ENCODE results near the gene SS18L1. TPM values are rescaled to one million over a fixed set of nuclear protein-coding genes. Genes with fewer than 3 reads are reported as not detected.

Gene SS18L1
- total RNA-seq, 1 experiment from 2014 or later, result 28.1 TPM

DNA sequence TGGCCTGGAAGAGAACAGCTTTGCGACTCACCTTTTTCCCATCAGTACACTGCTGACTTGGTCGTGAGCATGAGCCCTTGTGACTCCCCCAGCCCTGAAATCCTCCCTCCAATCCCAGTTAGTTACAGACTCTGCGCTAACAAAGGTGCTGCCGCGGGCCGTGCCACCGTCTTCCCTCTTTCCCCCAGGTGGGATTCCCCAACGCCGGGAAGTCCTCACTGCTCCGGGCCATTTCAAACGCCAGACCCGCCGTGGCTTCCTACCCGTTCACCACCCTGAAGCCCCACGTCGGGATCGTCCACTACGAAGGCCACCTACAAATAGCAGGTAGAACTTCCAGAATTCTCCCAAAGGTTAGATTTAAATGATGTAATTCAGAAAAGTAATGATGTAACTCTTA lies 55.4 kb downstream of the SS18L1 start:
- no peaks in the 10 kb centered on the region for H3K4me1 ChIP-seq (ENCODE audit: control insufficient read depth in 1 of 2, insufficient read depth in 2 of 2, low read length in 2 of 2)
- DNase-seq (ENCODE audit: low read depth, low spot score) (no peak), ATAC-seq (no peak)
- no peak overlapping the region for H3K4me2 ChIP-seq (ENCODE audit: low read length)
- ChIA-PET POLR2A (interaction anchor here (0.6 kb wide), 1 partner anchor 307 kb away, joined by 6 read pairs; no protein-coding TSS in a partner anchor), RAD21 (ENCODE audit: low non-redundant PET in 1 of 2, low total read pairs in 2 of 2, uncharacterized antibody in 2 of 2, unreplicated experiment in 2 of 2) (no interaction called here), CTCF (interaction anchor here (1.0 kb wide), 1 partner anchor 103 kb away, joined by 3 read pairs; the partner anchor contains the start of gene ADRM1)
- H3K9me2 ChIP-seq (ENCODE audit: insufficient read depth), result no peaks in the 10 kb centered on the region
- H2AFZ ChIP-seq (ENCODE audit: low read depth, low read length, poor library complexity, severe bottlenecking), result no peak overlapping the region
- peaks cover 29 to 31% of the 10 kb centered on the region in 2 experiments; a peak in 3 of 4 replicates for H3K36me3 ChIP-seq (ENCODE audit: control insufficient read depth in 1 of 2, insufficient read depth in 2 of 2, low read length in 2 of 2)
- no peak overlapping the region for H3K9ac ChIP-seq (ENCODE audit: low read length)
- TF ChIP-seq, protein P1, sequence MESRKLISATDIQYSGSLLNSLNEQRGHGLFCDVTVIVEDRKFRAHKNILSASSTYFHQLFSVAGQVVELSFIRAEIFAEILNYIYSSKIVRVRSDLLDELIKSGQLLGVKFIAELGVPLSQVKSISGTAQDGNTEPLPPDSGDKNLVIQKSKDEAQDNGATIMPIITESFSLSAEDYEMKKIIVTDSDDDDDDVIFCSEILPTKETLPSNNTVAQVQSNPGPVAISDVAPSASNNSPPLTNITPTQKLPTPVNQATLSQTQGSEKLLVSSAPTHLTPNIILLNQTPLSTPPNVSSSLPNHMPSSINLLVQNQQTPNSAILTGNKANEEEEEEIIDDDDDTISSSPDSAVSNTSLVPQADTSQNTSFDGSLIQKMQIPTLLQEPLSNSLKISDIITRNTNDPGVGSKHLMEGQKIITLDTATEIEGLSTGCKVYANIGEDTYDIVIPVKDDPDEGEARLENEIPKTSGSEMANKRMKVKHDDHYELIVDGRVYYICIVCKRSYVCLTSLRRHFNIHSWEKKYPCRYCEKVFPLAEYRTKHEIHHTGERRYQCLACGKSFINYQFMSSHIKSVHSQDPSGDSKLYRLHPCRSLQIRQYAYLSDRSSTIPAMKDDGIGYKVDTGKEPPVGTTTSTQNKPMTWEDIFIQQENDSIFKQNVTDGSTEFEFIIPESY (IDR thresholded peaks at IDR 0.05; ENCODE audit: extremely low read depth, insufficient replicate concordance, low read length), result no peak
- TF ChIP-seq YY1 (IDR thresholded peaks at IDR 0.05; ENCODE audit: extremely low read depth, insufficient replicate concordance, low read depth, low read length) (no peak), CEBPB (IDR thresholded peaks at IDR 0.05; ENCODE audit: low read depth) (no peak), JUND (IDR thresholded peaks at IDR 0.05) (no peak), EZH2phosphoT487 (IDR thresholded peaks at IDR 0.05; ENCODE audit: borderline replicate concordance) (no peak), ZNF274 (IDR thresholded peaks at IDR 0.05; ENCODE audit: low read depth, low read length) (no peak), RAD21 (IDR thresholded peaks at IDR 0.05; ENCODE audit: low read depth) (no peak), SP1 (IDR thresholded peaks at IDR 0.05; ENCODE audit: low read depth) (no peak), CBX3 (IDR thresholded peaks at IDR 0.05; ENCODE audit: low read depth) (no peak), SIN3A (IDR thresholded peaks at IDR 0.05; ENCODE audit: low read depth) (no peak), EGR1 (IDR thresholded peaks at IDR 0.05; ENCODE audit: low read depth) (no peak), EZH2 (IDR thresholded peaks at IDR 0.05) (no peak), ZFX (IDR thresholded peaks at IDR 0.05) (no peak), FOSL1 (IDR thresholded peaks at IDR 0.05; ENCODE audit: low read depth) (no peak)
- TF ChIP-seq, protein P2, sequence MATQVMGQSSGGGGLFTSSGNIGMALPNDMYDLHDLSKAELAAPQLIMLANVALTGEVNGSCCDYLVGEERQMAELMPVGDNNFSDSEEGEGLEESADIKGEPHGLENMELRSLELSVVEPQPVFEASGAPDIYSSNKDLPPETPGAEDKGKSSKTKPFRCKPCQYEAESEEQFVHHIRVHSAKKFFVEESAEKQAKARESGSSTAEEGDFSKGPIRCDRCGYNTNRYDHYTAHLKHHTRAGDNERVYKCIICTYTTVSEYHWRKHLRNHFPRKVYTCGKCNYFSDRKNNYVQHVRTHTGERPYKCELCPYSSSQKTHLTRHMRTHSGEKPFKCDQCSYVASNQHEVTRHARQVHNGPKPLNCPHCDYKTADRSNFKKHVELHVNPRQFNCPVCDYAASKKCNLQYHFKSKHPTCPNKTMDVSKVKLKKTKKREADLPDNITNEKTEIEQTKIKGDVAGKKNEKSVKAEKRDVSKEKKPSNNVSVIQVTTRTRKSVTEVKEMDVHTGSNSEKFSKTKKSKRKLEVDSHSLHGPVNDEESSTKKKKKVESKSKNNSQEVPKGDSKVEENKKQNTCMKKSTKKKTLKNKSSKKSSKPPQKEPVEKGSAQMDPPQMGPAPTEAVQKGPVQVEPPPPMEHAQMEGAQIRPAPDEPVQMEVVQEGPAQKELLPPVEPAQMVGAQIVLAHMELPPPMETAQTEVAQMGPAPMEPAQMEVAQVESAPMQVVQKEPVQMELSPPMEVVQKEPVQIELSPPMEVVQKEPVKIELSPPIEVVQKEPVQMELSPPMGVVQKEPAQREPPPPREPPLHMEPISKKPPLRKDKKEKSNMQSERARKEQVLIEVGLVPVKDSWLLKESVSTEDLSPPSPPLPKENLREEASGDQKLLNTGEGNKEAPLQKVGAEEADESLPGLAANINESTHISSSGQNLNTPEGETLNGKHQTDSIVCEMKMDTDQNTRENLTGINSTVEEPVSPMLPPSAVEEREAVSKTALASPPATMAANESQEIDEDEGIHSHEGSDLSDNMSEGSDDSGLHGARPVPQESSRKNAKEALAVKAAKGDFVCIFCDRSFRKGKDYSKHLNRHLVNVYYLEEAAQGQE (IDR thresholded peaks at IDR 0.05; ENCODE audit: low read depth), result no peak
- TF ChIP-seq, protein P3, sequence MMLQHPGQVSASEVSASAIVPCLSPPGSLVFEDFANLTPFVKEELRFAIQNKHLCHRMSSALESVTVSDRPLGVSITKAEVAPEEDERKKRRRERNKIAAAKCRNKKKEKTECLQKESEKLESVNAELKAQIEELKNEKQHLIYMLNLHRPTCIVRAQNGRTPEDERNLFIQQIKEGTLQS (IDR thresholded peaks at IDR 0.05), result no peak
- TF ChIP-seq, protein P4, sequence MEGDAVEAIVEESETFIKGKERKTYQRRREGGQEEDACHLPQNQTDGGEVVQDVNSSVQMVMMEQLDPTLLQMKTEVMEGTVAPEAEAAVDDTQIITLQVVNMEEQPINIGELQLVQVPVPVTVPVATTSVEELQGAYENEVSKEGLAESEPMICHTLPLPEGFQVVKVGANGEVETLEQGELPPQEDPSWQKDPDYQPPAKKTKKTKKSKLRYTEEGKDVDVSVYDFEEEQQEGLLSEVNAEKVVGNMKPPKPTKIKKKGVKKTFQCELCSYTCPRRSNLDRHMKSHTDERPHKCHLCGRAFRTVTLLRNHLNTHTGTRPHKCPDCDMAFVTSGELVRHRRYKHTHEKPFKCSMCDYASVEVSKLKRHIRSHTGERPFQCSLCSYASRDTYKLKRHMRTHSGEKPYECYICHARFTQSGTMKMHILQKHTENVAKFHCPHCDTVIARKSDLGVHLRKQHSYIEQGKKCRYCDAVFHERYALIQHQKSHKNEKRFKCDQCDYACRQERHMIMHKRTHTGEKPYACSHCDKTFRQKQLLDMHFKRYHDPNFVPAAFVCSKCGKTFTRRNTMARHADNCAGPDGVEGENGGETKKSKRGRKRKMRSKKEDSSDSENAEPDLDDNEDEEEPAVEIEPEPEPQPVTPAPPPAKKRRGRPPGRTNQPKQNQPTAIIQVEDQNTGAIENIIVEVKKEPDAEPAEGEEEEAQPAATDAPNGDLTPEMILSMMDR (IDR thresholded peaks at IDR 0.05 in 2 of 3, conservative IDR thresholded peaks at IDR 0.05 in 1 of 3; ENCODE audit: borderline replicate concordance in 1 of 3, insufficient read depth in 1 of 3, low read depth in 2 of 3, low read length in 2 of 3), result no peak
- TF ChIP-seq, protein P5, sequence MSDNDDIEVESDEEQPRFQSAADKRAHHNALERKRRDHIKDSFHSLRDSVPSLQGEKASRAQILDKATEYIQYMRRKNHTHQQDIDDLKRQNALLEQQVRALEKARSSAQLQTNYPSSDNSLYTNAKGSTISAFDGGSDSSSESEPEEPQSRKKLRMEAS (IDR thresholded peaks at IDR 0.05), result no peak
- peaks cover 14% of the 10 kb centered on the region for H3K79me2 ChIP-seq (ENCODE audit: insufficient read depth, low read length)
- H3K27ac ChIP-seq (ENCODE audit: low read depth, low read length), result no peak overlapping the region
- BruUV-seq (replicated peaks), result no TSS peak
- no peaks in the 10 kb centered on the region for H3K9me3 ChIP-seq (ENCODE audit: control insufficient read depth in 1 of 2, insufficient read depth in 1 of 2, low read depth in 1 of 2, low read length in 2 of 2)
- H4K20me1 ChIP-seq (ENCODE audit: insufficient read depth), result no peaks in the 10 kb centered on the region
- no peak overlapping the region for H3K4me3 ChIP-seq (replicated peaks in 1 of 2; ENCODE audit: low read depth in 1 of 2, low read length in 2 of 2)
- intact Hi-C loops (cut with micrococcal nuclease), result no loop called here
- H3K27me3 ChIP-seq (ENCODE audit: insufficient read depth, low read length), result no peaks in the 10 kb centered on the region

Measured in HCT116 (cell line).